WTC11 (cell line): ENCODE results near the gene CCK. TPM values are rescaled to one million over a fixed set of nuclear protein-coding genes. Genes with fewer than 3 reads are reported as not detected.
"Not testable (repeated sequence)": the region's sequence is repeated elsewhere in the genome, so short reads cannot be mapped to it uniquely, and the experiment has no call there.

Experiments
- ATAC-seq: fragments of 200-7000 bp; cut with Tn5 transposase; 2 replicates; pipeline ENCODE4 v1.10.0; 2021; ENCODE audit warnings: mild to moderate bottlenecking, moderate library complexity
- CTCF ChIA-PET: fragments of 300-600 bp; sonication (Branson Sonifier 250); formaldehyde crosslinking; loops from one replicate; lab custom pipeline; 2021; ENCODE audit warnings: antibody characterized with exemption; lab: Charles Lee
- POLR2A ChIA-PET: fragments of 350-600 bp; sonication (Branson Sonifier 250); formaldehyde crosslinking; loops from one replicate; lab custom pipeline; 2021; ENCODE audit warnings: antibody characterized with exemption; lab: Charles Lee
- DNase-seq: peaks from one replicate; pipeline ENCODE4 v3.0.0; 2021; ENCODE audit warnings: low spot score
- H3K27ac Mint-ChIP-seq: 2 replicates; pipeline ENCODE4 v1.8.0; 2021; ENCODE audit warnings: mixed read lengths
- H3K27me3 Mint-ChIP-seq: 2 replicates; pipeline ENCODE4 v1.8.0; 2021; ENCODE audit warnings: low read depth, mild to moderate bottlenecking, moderate library complexity, mixed read lengths
- H3K36me3 Mint-ChIP-seq: 2 replicates; pipeline ENCODE4 v1.8.0; 2021; ENCODE audit warnings: mixed read lengths
- H3K4me1 Mint-ChIP-seq: 2 replicates; pipeline ENCODE4 v1.8.0; 2022; ENCODE audit warnings: mixed read lengths
- H3K4me3 Mint-ChIP-seq: 2 replicates; pipeline ENCODE4 v1.8.0; 2021; ENCODE audit warnings: mild to moderate bottlenecking, moderate library complexity, mixed read lengths
- H3K9me3 Mint-ChIP-seq: 2 replicates; pipeline ENCODE4 v1.8.0; 2021; ENCODE audit warnings: mixed read lengths
- GTF2I ChIP-seq: fragments of 250-450 bp; sonication (Bioruptor Pico); conservative IDR thresholded peaks from 2 replicates; pipeline ENCODE4 v1.4.0; 2021; ENCODE audit warnings: mild to moderate bottlenecking
- MYBL2 ChIP-seq: sonication (generic); formaldehyde crosslinking; IDR thresholded peaks from 2 replicates; pipeline ENCODE4 v1.8.1; 2023; ENCODE audit warnings: mild to moderate bottlenecking, moderate library complexity, missing genetic modification reagents
- SMAD3 ChIP-seq: sonication (generic); formaldehyde crosslinking; IDR thresholded peaks from 2 replicates; pipeline ENCODE4 v1.8.0; 2022; ENCODE audit warnings: missing genetic modification reagents, mild to moderate bottlenecking, borderline replicate concordance
- SOX15 ChIP-seq: fragments of 250-450 bp; sonication (Bioruptor Pico); IDR thresholded peaks from 2 replicates; pipeline ENCODE4 v1.9.0; 2021; ENCODE audit warnings: mild to moderate bottlenecking
- TEAD4 ChIP-seq: sonication (generic); formaldehyde crosslinking; IDR thresholded peaks from 2 replicates; pipeline ENCODE4 v1.8.0; 2022; ENCODE audit warnings: mild to moderate bottlenecking, missing genetic modification reagents
- TP53 ChIP-seq: sonication (generic); formaldehyde crosslinking; IDR thresholded peaks from 2 replicates; pipeline ENCODE4 v1.8.1; 2023; ENCODE audit warnings: mild to moderate bottlenecking, missing genetic modification reagents
- ZNF121 ChIP-seq: sonication (generic); formaldehyde crosslinking; IDR thresholded peaks from 2 replicates; pipeline ENCODE4 v1.8.0; 2023; ENCODE audit warnings: missing genetic modification reagents
- ZNF317 ChIP-seq: sonication (generic); formaldehyde crosslinking; IDR thresholded peaks from 2 replicates; pipeline ENCODE4 v1.8.1; 2023; ENCODE audit warnings: low read depth, mild to moderate bottlenecking, moderate library complexity, missing genetic modification reagents, borderline replicate concordance
- ZNF396 ChIP-seq: fragments of 250-450 bp; sonication (Bioruptor Pico); IDR thresholded peaks from 2 replicates; pipeline ENCODE4 v1.8.0; 2021; ENCODE audit warnings: mild to moderate bottlenecking, moderate library complexity, borderline replicate concordance
- total RNA-seq: library from RNA; stranded (reverse); gene quantifications from 3 replicates; pipeline ENCODE4 v1.2.3, GENCODE V29; 2021
- TF ChIP-seq, protein P1 (sequence below): sonication (generic); formaldehyde crosslinking; IDR thresholded peaks from 2 replicates; pipeline ENCODE4 v1.8.0; 2023; ENCODE audit warnings: mild to moderate bottlenecking, missing genetic modification reagents
- TF ChIP-seq, protein P2 (sequence below): sonication (generic); formaldehyde crosslinking; IDR thresholded peaks from 2 replicates; pipeline ENCODE4 v1.8.1; 2023; ENCODE audit warnings: mild to moderate bottlenecking, moderate library complexity, missing genetic modification reagents
- TF ChIP-seq, protein P3 (sequence below): fragments of 250-450 bp; sonication (Bioruptor Pico); conservative IDR thresholded peaks from 2 replicates; pipeline ENCODE4 v1.9.0; 2021; ENCODE audit warnings: mild to moderate bottlenecking

Gene CCK
- total RNA-seq, 1 experiment from 2014 or later: 0.50 TPM

DNA sequence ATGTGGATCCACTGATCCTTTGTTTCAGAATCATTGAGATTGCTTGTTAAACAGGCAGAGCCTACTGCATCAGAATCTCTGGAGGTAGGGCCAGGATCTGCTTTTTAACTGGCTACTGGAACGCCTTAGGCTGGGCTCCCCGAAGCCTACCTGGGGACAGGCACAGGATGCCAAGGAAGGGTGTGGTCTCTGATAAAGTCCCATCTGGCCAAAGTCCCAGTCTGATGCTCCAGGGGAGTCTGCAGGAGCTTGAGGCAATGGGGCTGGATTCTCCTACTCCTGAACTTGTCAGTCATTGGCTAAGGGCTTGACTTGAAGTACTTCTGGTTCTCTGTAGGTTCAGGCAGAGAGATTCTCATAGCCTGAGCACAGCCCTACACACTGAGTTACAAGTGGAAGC, 22.4 kb upstream of the CCK start (continued):
- TF ChIP-seq, protein P1, sequence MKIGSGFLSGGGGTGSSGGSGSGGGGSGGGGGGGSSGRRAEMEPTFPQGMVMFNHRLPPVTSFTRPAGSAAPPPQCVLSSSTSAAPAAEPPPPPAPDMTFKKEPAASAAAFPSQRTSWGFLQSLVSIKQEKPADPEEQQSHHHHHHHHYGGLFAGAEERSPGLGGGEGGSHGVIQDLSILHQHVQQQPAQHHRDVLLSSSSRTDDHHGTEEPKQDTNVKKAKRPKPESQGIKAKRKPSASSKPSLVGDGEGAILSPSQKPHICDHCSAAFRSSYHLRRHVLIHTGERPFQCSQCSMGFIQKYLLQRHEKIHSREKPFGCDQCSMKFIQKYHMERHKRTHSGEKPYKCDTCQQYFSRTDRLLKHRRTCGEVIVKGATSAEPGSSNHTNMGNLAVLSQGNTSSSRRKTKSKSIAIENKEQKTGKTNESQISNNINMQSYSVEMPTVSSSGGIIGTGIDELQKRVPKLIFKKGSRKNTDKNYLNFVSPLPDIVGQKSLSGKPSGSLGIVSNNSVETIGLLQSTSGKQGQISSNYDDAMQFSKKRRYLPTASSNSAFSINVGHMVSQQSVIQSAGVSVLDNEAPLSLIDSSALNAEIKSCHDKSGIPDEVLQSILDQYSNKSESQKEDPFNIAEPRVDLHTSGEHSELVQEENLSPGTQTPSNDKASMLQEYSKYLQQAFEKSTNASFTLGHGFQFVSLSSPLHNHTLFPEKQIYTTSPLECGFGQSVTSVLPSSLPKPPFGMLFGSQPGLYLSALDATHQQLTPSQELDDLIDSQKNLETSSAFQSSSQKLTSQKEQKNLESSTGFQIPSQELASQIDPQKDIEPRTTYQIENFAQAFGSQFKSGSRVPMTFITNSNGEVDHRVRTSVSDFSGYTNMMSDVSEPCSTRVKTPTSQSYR (CRISPR knock-in tag): no peak

GRCh38 chr3:42287423-42287822, 21.4 kb upstream of the CCK start:
- Mint-ChIP-seq H3K27me3 (peaks cover 16% of the 10 kb centered on the region), H3K9me3 (peaks cover 48% of the 10 kb centered on the region), H3K36me3 (peaks cover 18% of the 10 kb centered on the region)
- H3K4me3 Mint-ChIP-seq, H3K4me1 Mint-ChIP-seq, H3K27ac Mint-ChIP-seq, DNase-seq, CTCF ChIA-PET, ATAC-seq, POLR2A ChIA-PET: not testable (repeated sequence)

DNA sequence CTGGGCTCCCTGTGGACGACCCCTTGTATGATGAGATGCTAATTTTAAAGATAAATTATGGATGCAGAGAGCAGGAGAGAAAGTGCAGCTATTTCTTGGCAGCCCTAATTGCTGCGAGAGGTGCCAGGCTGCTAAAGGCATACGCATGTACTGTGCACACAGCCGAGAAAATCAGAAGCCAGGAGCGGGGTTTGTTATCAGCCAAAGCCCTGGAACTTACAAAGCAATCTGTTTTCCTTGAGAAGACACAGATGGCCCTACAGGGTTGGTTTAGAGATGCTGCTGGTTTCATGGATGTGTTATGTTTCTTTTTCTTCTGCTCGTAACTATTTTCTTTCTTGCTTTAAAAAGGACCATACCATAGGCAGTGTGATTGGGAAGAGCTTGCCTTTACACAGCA, 11.7 kb upstream of the CCK start:
- H3K27ac Mint-ChIP-seq: no peak overlapping the region
- H3K27me3 Mint-ChIP-seq: peaks cover 25% of the 10 kb centered on the region
- POLR2A ChIA-PET: interaction anchor here (0.6 kb wide), 1 partner anchor 19 kb away, joined by 3 read pairs; no protein-coding TSS in a partner anchor
- H3K4me1 Mint-ChIP-seq: no peaks in the 10 kb centered on the region
- CTCF ChIA-PET: no interaction called here
- ATAC-seq (no peak), DNase-seq (no peak)
- peaks cover 28% of the 10 kb centered on the region for H3K36me3 Mint-ChIP-seq
- H3K9me3 Mint-ChIP-seq: peaks cover 42% of the 10 kb centered on the region
- no peak for TF ChIP-seq TEAD4 (CRISPR knock-in tag)
- TF ChIP-seq ZNF317 (CRISPR knock-in tag): no peak
- no peak for TF ChIP-seq ZNF396
- TF ChIP-seq, protein P2, sequence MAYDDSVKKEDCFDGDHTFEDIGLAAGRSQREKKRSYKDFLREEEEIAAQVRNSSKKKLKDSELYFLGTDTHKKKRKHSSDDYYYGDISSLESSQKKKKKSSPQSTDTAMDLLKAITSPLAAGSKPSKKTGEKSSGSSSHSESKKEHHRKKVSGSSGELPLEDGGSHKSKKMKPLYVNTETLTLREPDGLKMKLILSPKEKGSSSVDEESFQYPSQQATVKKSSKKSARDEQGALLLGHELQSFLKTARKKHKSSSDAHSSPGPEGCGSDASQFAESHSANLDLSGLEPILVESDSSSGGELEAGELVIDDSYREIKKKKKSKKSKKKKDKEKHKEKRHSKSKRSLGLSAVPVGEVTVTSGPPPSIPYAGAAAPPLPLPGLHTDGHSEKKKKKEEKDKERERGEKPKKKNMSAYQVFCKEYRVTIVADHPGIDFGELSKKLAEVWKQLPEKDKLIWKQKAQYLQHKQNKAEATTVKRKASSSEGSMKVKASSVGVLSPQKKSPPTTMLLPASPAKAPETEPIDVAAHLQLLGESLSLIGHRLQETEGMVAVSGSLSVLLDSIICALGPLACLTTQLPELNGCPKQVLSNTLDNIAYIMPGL: no peak
- no peak for TF ChIP-seq MYBL2
- no peak for TF ChIP-seq SOX15 (CRISPR knock-in tag)
- TF ChIP-seq GTF2I (CRISPR knock-in tag): no peak
- TF ChIP-seq, protein P3, sequence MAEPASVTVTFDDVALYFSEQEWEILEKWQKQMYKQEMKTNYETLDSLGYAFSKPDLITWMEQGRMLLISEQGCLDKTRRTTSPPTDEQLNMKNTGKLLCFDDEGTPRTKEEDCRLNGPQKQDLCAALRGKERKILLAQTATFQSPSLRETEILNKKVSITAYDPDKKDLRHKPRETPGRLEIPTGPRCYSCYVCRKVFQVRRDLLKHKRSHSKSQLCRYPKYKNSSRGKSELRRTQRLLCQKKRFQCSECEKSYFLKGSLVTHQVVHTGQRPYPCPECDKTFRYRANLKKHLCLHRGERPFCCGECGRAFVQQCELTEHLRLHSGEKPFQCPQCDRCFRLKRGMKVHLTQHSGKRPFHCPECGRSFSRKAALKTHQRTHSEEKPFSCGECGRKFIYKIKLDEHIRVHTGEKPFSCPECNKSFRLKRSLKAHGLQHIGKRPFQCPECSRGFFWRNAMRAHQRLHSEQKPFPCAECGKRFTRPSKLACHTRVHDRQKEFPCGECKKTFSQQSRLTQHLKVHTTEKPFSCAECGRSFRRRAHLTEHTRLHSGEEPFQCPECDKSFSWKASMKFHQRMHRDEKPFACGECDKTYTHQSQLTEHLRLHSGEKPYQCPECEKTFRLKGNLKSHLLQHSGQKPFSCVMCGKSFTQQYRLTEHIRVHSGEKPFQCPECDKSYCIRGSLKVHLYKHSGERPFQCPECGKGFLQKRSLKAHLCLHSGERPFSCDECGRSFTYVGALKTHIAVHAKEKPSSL (CRISPR knock-in tag): no peak
- TF ChIP-seq SMAD3 (CRISPR knock-in tag): no peak
- TF ChIP-seq ZNF121 (CRISPR knock-in tag): no peak
- TF ChIP-seq TP53 (CRISPR knock-in tag): no peak
- no peak overlapping the region for H3K4me3 Mint-ChIP-seq

DNA sequence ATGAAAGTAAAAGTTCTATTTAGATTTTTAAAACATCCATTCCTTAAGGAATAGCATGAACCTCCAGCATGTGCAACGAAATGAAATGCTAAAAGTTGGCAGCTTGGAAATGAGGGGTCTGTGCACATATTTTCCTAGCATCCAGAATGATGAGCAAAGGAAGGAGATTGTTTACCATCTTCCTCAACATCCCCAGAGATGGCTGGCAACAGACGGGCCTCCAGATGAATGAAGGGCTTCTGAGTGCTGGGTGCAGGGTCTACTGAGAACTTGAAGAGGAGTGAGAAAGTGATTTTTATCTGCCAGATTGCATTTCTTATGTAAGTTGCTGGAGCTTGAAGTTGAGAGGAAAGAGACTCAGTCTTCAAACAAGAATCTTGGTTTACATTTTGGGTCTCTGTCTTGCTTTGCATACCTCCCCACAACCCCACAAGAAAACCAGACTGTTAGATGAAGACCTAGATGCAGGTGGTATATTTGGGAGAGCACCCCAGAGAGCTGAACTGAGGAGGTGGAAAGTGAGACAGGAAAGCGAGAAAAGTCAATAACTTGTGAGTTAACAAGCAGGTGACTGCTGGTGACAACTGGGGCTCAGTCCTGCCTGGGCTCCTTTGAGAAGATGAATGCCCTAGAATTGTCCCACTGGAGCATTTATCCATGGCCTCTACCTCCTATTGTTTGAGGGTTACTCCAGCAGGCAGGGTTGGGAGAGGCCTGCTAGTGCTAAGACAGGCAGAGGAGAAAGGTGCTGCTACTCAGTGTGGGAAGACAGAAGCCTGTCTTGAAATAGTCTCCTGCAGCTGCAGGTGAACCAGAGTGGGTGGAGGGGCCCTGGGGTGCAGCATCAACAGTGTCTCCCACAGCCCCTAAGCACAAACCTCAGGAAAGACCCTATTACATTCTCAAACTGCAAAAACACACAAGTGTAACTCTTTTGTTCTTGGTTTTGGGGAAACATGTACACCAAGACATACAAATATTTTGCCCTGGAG, 10.5 kb upstream of the CCK start:
- DNase-seq: no peak
- Mint-ChIP-seq H3K4me1 (no peaks in the 10 kb centered on the region), H3K27ac (no peak overlapping the region), H3K4me3 (no peak overlapping the region)
- TF ChIP-seq, protein P1 (CRISPR knock-in tag): no peak
- TF ChIP-seq MYBL2: no peak
- TF ChIP-seq, all 79 proteins: peak for 0
- peaks cover 31% of the 10 kb centered on the region for H3K36me3 Mint-ChIP-seq
- peaks cover 50% of the 10 kb centered on the region for H3K9me3 Mint-ChIP-seq
- POLR2A ChIA-PET: no interaction called here
- CTCF ChIA-PET: no interaction called here
- ATAC-seq: no peak
- H3K27me3 Mint-ChIP-seq: peaks cover 33% of the 10 kb centered on the region
